K562 (cell line): Measurements from ENCODE around the gene OTUD5. TPM values are rescaled to one million over a fixed set of nuclear protein-coding genes. Genes with fewer than 3 reads are reported as not detected.

Experiments used
- ATAC-seq: fragments of 200-7000 bp; cut with Tn5 transposase; 3 replicates; pipeline ENCODE4 v1.9.1; 2020; ENCODE audit warnings: moderate library complexity
- BruUV-seq: library from RNA; stranded (reverse); fragments of 400-500 nt; replicated peaks from 2 replicates; lab custom pipeline; 2021; lab: Mats Ljungman, UMichigan
- CTCF ChIA-PET: fragments of 300-600 bp; formaldehyde crosslinking; extraction: SDS; loops from one replicate; lab custom pipeline; 2021; ENCODE audit warnings: low intra/inter-chr PET ratio; lab: Yijun Ruan, JAX
- POLR2A ChIA-PET: fragments of 300-600, 350-650 bp; sonication (Branson Sonifier 250); formaldehyde crosslinking; extraction: SDS; loops from one replicate; lab custom pipeline; 2021; ENCODE audit warnings: antibody characterized with exemption, inconsistent platforms; lab: Yijun Ruan, JAX
- DNase-seq, 4 experiments: peaks; one replicate each; pipeline versions ENCODE4 v3.0.0 to v3.0.0-alpha.2; 2011 to 2018; ENCODE audit warnings: low spot score in 3 of 4, mixed read lengths in 3 of 4; ENCODE audit errors: extremely low read depth in 1 of 4
- FAIRE-seq: peaks from 2 replicates; lab custom pipeline; 2011; peaks lifted over from hg19 to GRCh38; lab: Jason Lieb, UNC
- H2AFZ ChIP-seq: 2 replicates; pipeline ENCODE4 v1.6.0; 2011; ENCODE audit warnings: low read depth, low read length, control low read depth, inconsistent platforms
- H3K27ac ChIP-seq: fragments of 200-600 bp; 3 replicates; pipeline ENCODE4 v1.8.0; 2011; ENCODE audit warnings: low read depth, mild to moderate bottlenecking, control low read depth, inconsistent platforms, low read length, moderate library complexity, mixed read lengths; ENCODE audit errors: extremely low read depth
- H3K27me3 ChIP-seq, 2 experiments: fragments of 300-600 bp in 1 of 2; 2 replicates in 1 of 2; 3 replicates in 1 of 2; pipeline versions ENCODE4 v1.6.0 to v1.8.0; 2011; ENCODE audit warnings: inconsistent platforms in 2 of 2, low read length in 2 of 2, mild to moderate bottlenecking in 1 of 2, mixed read lengths in 1 of 2, moderate library complexity in 1 of 2; ENCODE audit not compliant: control insufficient read depth in 2 of 2, insufficient read depth in 2 of 2
- H3K36me3 ChIP-seq: fragments of 300-600 bp; 3 replicates; pipeline ENCODE4 v1.8.0; 2011; ENCODE audit warnings: mild to moderate bottlenecking, low read length, inconsistent platforms; ENCODE audit not compliant: control insufficient read depth, insufficient read depth
- H3K4me1 ChIP-seq, 2 experiments: fragments of 200-600 bp in 1 of 2; replicated peaks in 1 of 2; 2 replicates in 1 of 2; 3 replicates in 1 of 2; pipeline versions ENCODE4 v1.5.1 to v1.8.0; 2011; ENCODE audit warnings: inconsistent platforms in 2 of 2, low read length in 2 of 2, mild to moderate bottlenecking in 1 of 2, mixed read lengths in 1 of 2, moderate library complexity in 1 of 2; ENCODE audit not compliant: control insufficient read depth in 2 of 2, insufficient read depth in 2 of 2
- H3K4me2 ChIP-seq: 2 replicates; pipeline ENCODE4 v1.6.1; 2011; ENCODE audit warnings: low read length, control low read depth, inconsistent platforms, mixed read lengths; ENCODE audit not compliant: insufficient read depth
- H3K4me3 ChIP-seq: fragments of 200-600 bp; sonication (generic), shearing (Covaris generic); 2 replicates; pipeline ENCODE4 v1.5.1; 2016; ENCODE audit warnings: control low read depth, inconsistent platforms
- H3K79me2 ChIP-seq: fragments of 200-600 bp; 3 replicates; pipeline ENCODE4 v1.8.0; 2011; ENCODE audit warnings: low read length, inconsistent platforms; ENCODE audit not compliant: control insufficient read depth, insufficient read depth
- H3K9ac ChIP-seq, 2 experiments: 2 replicates each; pipeline versions ENCODE4 v1.6.0 to v1.6.1; 2011; ENCODE audit warnings: low read depth in 2 of 2, low read length in 2 of 2, control low read depth in 1 of 2, inconsistent platforms in 1 of 2, mild to moderate bottlenecking in 1 of 2, mixed read lengths in 1 of 2; ENCODE audit not compliant: insufficient read depth in 1 of 2
- H3K9me1 ChIP-seq: one replicate; pipeline ENCODE4 v1.6.0; 2011; ENCODE audit warnings: inconsistent platforms, mild to moderate bottlenecking, low read length, moderate library complexity; ENCODE audit not compliant: control insufficient read depth, insufficient read depth
- H3K9me3 ChIP-seq: replicated peaks from 2 replicates; pipeline ENCODE4 v1.5.1; 2011; ENCODE audit warnings: low read depth, low read length, inconsistent platforms; ENCODE audit not compliant: control insufficient read depth, insufficient read depth
- H4K20me1 ChIP-seq: replicated peaks from 2 replicates; pipeline ENCODE4 v1.6.1; 2011; ENCODE audit warnings: low read length, inconsistent platforms, mixed read lengths; ENCODE audit not compliant: control insufficient read depth, insufficient read depth
- ARNT ChIP-seq, 2 experiments: fragments of 450-650 bp; IDR thresholded peaks; 2 replicates each; pipeline ENCODE4 v1.6.1; 2016; ENCODE audit warnings: mild to moderate bottlenecking in 1 of 2
- BRD9 ChIP-seq: fragments of 450-650 bp; IDR thresholded peaks from 2 replicates; pipeline ENCODE4 v1.6.1; 2018; ENCODE audit warnings: low read depth; ENCODE audit not compliant: partially characterized antibody
- CTCF ChIP-seq, 3 experiments: IDR thresholded peaks in 2 of 3; conservative IDR thresholded peaks in 1 of 3; 2 replicates each; pipeline ENCODE4 v1.5.1; 2011 to 2012; ENCODE audit warnings: low read length in 3 of 3, mild to moderate bottlenecking in 3 of 3, control low read depth in 2 of 3, improper control_type of control experiment in 1 of 3, inconsistent platforms in 1 of 3, low read depth in 1 of 3, mixed read lengths in 1 of 3, moderate library complexity in 1 of 3; ENCODE audit not compliant: insufficient read depth in 2 of 3
- EGR1 ChIP-seq: fragments of 450-650 bp; conservative IDR thresholded peaks from 2 replicates; pipeline ENCODE4 v1.6.1; 2017; ENCODE audit warnings: mild to moderate bottlenecking
- KLF6 ChIP-seq: fragments of 250-450 bp; sonication (Bioruptor Pico); IDR thresholded peaks from 2 replicates; pipeline ENCODE4 v1.4.0; 2020; ENCODE audit warnings: mild to moderate bottlenecking, moderate library complexity, borderline replicate concordance
- L3MBTL2 ChIP-seq: fragments of 450-650 bp; IDR thresholded peaks from 2 replicates; pipeline ENCODE4 v1.6.1; 2016; ENCODE audit warnings: mild to moderate bottlenecking, moderate library complexity
- SMARCB1 ChIP-seq: IDR thresholded peaks from 2 replicates; pipeline ENCODE4 v1.6.1; 2011; ENCODE audit warnings: improper control_type of control experiment, low read depth; ENCODE audit not compliant: insufficient read length
- TEAD2 ChIP-seq: fragments of 450-650 bp; IDR thresholded peaks from 2 replicates; pipeline ENCODE4 v1.6.1; 2016; ENCODE audit warnings: missing genetic modification characterization, control low read depth, missing compliant biosample characterization
- YBX1 ChIP-seq: fragments of 450-650 bp; IDR thresholded peaks from 2 replicates; pipeline ENCODE4 v1.7.1; 2016; ENCODE audit warnings: mild to moderate bottlenecking
- ZHX1 ChIP-seq: fragments of 150-350 bp; conservative IDR thresholded peaks from 2 replicates; pipeline ENCODE4 v1.6.1; 2014; ENCODE audit warnings: low read length
- ZNF121 ChIP-seq: sonication (generic); formaldehyde crosslinking; conservative IDR thresholded peaks from 2 replicates; pipeline ENCODE4 v1.8.0; 2022; ENCODE audit warnings: missing genetic modification reagents
- ZNF263 ChIP-seq: sonication (generic); formaldehyde crosslinking; IDR thresholded peaks from 2 replicates; pipeline ENCODE4 v1.8.0; 2022; ENCODE audit warnings: mild to moderate bottlenecking, missing genetic modification reagents, borderline replicate concordance
- ZNF551 ChIP-seq: fragments of 250-450 bp; sonication (Bioruptor Pico); IDR thresholded peaks from 2 replicates; pipeline ENCODE4 v1.5.0; 2021; ENCODE audit warnings: mild to moderate bottlenecking, moderate library complexity
- WGBS: fragments of 100-300 bp; shearing (Covaris generic); methylation state at CpG from one replicate; pipeline ENCODE4 v1.1.6; 2016; ENCODE audit warnings: low coverage, mixed read lengths; ENCODE audit not compliant: insufficient coverage; ENCODE audit errors: missing lambda C conversion rate; 5-methylcytosine and 5-hydroxymethylcytosine counted together
- in situ Hi-C: fragments of 300-500 bp; cut with MboI; formaldehyde crosslinking; loops from 4 replicates; pipeline ENCODE4 v1.15.0; 2018; ENCODE audit warnings: inconsistent platforms, mixed read lengths
- intact Hi-C: fragments of 100-400 bp; cut with micrococcal nuclease; formaldehyde crosslinking; loops from 2 replicates; pipeline ENCODE4 v1.14.2; 2022
- polyA plus RNA-seq, 8 experiments: library from polyadenylated mRNA; depleted of rRNA in 4 of 8; stranded (reverse) in 5 of 8; unstranded in 3 of 8; fragments of >200 nt; fragmentation: Nextera tagmentation in 2 of 8; fragmentation: Illumina TruSeq in 1 of 8; extraction: Ambion mirVana in 2 of 8; extraction: Trizol in 1 of 8; gene quantifications; 2 replicates each; pipeline versions ENCODE4 v1.2.1 to v1.2.3, GENCODE V29; 2011 to 2014; ENCODE audit warnings: inconsistent platforms in 1 of 8, missing spikeins in 1 of 8
- total RNA-seq, 7 experiments: library from RNA; depleted of rRNA in 6 of 7; stranded (reverse); fragments of >200 nt in 6 of 7; fragmentation: Illumina TruSeq in 2 of 7; extraction: Trizol in 2 of 7; gene quantifications; 2 replicates each; pipeline versions ENCODE4 v1.2.1 to v1.2.3, GENCODE V29; 2011 to 2021; ENCODE audit warnings: low replicate concordance in 1 of 7

The OTUD5 gene
- total and polyA plus RNA-seq, 9 of the 15 experiments (the other 6 are each of a cell fraction or from before 2014, with no cell fraction given) = 3.6 to 102 (median 59.0) TPM

- in situ Hi-C loops (no loop called here), intact Hi-C loops (no loop called here)
- H3K9me3 ChIP-seq = no peaks in the 10 kb centered on the region
- H2AFZ ChIP-seq = no peak overlapping the region
- H4K20me1 ChIP-seq = no peaks in the 10 kb centered on the region
- peaks cover 18% of the 10 kb centered on the region for H3K79me2 ChIP-seq
- H3K4me3 ChIP-seq = no peak overlapping the region
- WGBS = 66% methylated on average over 4 of the region's 4 CpGs
- H3K4me2 ChIP-seq = no peak overlapping the region
- TF ChIP-seq KLF6 (CRISPR knock-in tag) (no peak), EGR1 (peak; percentile 42), CTCF (IDR thresholded peaks at IDR 0.05 in 2 of 3, conservative IDR thresholded peaks at IDR 0.05 in 1 of 3; ENCODE audit: insufficient read depth in 2 of 3, low read depth in 1 of 3, low read length in 3 of 3) (peak; percentile 22 to 32 (median 26); a peak in 3 of 6 replicates)
- H3K9ac ChIP-seq = no peak overlapping the region
- no peaks in the 10 kb centered on the region for H3K9me1 ChIP-seq
- H3K27me3 ChIP-seq = no peaks in the 10 kb centered on the region
- FAIRE-seq (no peak), ATAC-seq (0 out of 3 replicates have a peak, but pooled peaks have one; percentile 26), DNase-seq (peak in 3 of 4 experiments; percentile 23 to 33 (median 25))
- no peak overlapping the region for H3K27ac ChIP-seq
- H3K4me1 ChIP-seq = peaks cover 3 to 5% of the 10 kb centered on the region in 2 experiments; a peak in 2 of 5 replicates
- POLR2A ChIA-PET = no interaction called here
- H3K36me3 ChIP-seq = peaks cover 42% of the 10 kb centered on the region; the same call in 2 of the 3 replicates
- CTCF ChIA-PET = no interaction called here
- no TSS peak for BruUV-seq
Measured at GRCh38 chrX:48998391-48998790, 41.0 kb upstream of the OTUD5 start.

- POLR2A ChIA-PET = no interaction called here
- TF ChIP-seq ZHX1 = no peak
- no peak for TF ChIP-seq BRD9
- TF ChIP-seq ZNF551 (CRISPR knock-in tag) = no peak
- no peak for TF ChIP-seq ZNF263 (CRISPR knock-in tag)
- TF ChIP-seq YBX1 = no peak
- TF ChIP-seq TEAD2 (tag) = no peak
- no peak for TF ChIP-seq L3MBTL2
- TF ChIP-seq ZNF121 = no peak
- TF ChIP-seq SMARCB1 = no peak
- TF ChIP-seq ARNT (IDR thresholded peaks at IDR 0.05) = no peak
Measured at GRCh38 chrX:48997865-48998264, 40.5 kb upstream of the OTUD5 start.

More at GRCh38 chrX:48997865-48998264, 40.5 kb upstream of the OTUD5 start:
- Histone ChIP-seq H3K27ac (no peak overlapping the region), H3K36me3 (peaks cover 47% of the 10 kb centered on the region; the same call in 2 of the 3 replicates), H3K9me1 (no peaks in the 10 kb centered on the region), H3K9ac (no peak overlapping the region), H3K4me1 (peaks cover under 1 to 3% of the 10 kb centered on the region in 2 experiments; a peak in 2 of 5 replicates), H3K27me3 (no peaks in the 10 kb centered on the region), H3K4me3 (no peak overlapping the region), H3K9me3 (no peaks in the 10 kb centered on the region), H3K4me2 (no peak overlapping the region), H3K79me2 (peaks cover 18% of the 10 kb centered on the region), H2AFZ (no peak overlapping the region), H4K20me1 (no peaks in the 10 kb centered on the region)
- in situ Hi-C loops (no loop called here), intact Hi-C loops (no loop called here)
- BruUV-seq = no TSS peak
- 38% methylated on average over 1 of the region's 1 CpG for WGBS
- FAIRE-seq (no peak), ATAC-seq (no peak), DNase-seq (no peak)
- CTCF ChIA-PET = no interaction called here
